ENCODE measurements around the gene RPL10.

Gene RPL10

DNA sequence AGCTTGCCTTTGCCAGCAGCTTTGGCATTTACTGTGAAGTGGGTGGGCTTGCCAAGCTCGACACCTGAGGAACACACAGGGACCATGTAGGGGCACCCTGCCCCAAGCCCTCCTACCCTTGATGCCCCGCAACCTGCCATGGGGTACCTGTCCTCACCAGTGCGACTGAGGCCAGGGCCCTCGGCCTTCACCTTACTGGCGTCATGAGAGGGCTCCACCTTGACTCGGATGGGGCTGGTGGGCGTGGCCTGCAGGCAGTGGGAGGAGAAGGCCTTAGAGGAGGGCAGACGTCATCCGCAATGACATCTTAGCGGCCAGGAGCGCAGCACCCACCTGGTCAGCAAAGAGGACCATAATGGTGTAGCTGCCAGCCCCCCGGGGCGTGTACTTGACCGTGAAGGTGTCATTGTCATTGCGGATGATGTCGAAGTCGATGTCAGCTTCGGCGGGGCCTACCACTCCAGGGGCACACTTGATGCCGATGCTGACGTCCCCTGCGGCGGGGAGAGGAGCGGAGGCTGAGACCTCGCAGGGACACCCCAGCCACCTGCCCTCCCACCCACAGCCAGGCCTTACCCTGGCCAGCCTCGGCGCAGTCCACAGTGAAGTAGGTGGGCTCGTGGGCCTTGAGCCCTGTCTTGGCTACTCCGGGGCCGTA, 36.0 kb upstream of the RPL10 start:
- no peak for DNase-seq

DNA sequence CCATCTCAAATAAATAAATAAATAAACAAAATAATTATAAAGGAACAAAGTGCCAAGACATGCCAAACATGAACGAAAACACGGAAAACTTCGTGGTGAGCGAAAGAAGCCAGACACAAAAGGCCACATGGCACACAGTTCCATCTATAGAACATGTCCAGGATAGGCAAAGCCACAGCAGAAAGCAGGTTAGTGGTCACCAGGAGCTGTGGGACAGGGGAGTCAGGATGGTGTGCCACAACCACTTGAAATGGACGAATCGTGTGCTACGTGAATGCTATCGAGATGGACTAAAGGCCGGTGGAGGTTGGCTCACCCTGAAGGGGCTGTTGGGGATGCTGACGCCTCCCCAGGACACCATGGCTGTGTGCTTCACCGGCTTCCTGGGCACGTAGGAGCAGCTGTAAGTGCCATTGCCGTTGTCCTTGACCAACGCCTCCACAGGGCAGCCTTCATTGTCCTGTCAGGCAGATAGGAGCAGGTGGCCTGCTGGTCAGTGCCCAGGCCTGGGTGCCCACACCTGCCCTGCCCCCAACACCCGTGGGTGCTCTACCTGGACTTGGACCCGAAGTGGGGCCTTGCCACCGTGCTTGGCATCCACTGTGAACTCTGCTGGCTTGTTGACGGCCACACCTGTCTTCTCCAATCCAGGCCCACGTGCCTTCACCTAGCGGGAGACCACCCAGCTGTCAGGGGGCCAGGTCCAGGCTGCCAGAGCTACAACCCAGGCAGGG, 34.3 kb upstream of the RPL10 start:
- DNase-seq: no peak

- no peak for DNase-seq
Measured at GRCh38 chrX:154365052-154365600, 33.1 kb upstream of the RPL10 start.

DNA sequence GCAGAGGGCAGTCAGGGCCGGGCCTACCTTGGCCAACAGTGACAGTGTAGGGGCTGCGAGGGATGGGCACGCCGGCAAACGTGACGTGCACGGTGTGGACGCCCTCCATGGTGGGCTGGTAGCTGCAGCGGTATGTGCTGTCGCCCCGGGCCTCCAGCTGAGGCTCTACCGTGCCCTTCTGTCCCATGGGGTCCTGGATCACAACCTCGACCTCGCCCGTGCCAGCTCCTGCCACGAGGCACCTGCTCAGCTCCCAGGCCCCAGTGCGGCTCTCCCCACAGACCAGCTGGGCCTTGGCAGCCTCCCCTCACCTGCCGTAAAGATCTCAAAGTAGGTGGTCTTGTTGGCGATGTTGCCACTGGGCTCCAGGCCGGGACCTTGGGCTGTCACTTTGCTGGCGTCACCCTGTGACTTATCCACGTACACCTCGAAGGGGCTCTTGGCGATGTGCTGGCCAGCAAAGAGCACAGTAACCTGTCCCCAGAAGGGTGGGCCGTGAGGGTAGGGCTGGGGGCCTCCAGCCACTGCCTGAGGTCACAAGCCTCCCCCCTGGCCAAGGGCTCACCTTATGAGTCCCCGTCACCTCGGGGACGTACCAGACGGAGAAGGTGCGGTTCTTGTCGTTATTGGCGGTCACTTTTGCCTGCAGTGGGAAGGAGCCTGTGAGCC, 32.0 kb upstream of the RPL10 start:
- DNase-seq: no peak

GRCh38 chrX:154366666-154367055, 31.5 kb upstream of the RPL10 start:
- no peak for DNase-seq

- DNase-seq: no peak
Measured at GRCh38 chrX:154367474-154368308, 30.5 kb upstream of the RPL10 start.

DNA sequence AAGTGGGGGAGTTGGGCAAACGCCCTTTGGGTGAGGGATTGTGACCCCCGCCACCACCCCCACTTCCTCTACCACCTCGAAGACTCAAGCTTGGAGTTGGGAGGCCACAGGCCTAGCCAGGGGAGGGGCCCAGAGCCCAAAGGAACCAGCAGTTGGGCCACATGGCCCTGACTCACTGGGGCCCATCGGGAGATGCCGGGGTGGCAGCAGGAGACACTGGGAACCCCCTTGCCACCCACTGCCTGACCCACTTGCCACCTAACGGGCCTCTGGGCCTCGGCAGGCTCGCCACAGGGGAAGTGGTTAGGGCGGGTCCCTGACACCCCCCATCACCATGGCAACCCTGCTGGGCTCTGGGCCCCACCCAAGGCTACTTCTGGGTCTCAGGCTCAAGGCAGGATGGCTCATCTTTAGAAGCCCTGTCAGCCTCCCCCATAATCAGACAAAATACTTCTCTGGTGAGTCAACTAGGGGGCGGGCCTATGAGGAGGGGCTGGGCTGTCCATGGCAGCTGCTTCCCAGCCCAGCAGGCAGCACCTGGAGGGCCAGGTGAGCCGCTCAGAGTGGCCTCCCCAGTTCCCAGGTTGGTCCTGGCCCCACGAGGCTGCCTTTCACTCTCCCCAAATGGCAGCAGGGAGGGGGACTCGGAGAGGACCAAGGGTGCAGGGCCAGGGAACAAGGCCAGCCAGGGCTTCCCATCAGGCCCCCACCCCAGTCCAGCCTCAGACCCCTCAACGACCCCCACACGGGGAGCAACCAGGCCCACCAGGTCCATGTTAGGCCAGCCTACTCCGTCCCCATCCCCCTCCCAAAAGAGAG, 29.3 kb upstream of the RPL10 start:
- DNase-seq: peak; percentile 91 to 94

- peak; percentile 78 to 81 for DNase-seq
Measured at GRCh38 chrX:154369449-154370299, 28.5 kb upstream of the RPL10 start.

GRCh38 chrX:154370300-154371016, 27.7 kb upstream of the RPL10 start:
- DNase-seq: no peak

DNA sequence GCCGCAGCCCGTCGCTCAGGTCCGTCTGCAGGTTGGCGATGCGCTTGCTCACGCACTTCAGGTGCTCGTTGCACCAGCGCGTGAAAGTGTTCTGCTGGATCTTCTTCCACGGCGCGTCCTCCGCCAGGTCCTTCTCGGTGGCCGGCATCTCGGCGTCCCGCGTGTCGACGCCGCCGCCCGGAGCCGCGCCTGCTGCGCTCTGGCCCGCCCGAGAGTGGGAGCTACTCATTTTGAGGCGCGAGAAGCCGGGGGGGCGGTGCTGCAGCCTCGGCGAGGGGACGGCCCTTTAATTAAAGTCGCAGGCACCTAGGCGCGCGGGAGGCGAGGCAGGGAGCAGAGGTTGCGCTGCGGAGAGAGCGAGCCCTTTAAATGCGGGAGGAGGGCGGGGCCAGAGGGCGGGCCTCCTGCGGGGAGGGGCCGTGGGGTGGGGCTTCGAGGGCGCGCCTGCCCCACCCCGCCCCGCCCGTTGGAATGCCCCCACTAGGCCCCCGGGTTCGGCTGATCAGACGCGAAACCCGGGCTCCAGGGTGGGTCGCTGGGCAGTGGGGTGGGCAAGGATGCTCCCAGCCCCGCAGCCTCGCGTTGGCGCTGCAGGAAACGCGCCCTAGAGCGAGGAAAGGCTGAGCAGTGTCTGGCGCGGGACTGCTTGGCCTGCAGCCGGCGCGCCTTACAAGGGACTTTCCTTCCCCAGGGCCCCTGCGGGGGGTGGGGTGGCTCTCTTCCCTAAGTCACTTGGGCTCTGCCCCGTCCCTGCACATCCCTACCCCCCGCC, 27.0 kb upstream of the RPL10 start:
- peak; percentile 93 to 94 for DNase-seq

GRCh38 chrX:154371789-154372300, 26.3 kb upstream of the RPL10 start:
- no peak for DNase-seq

GRCh38 chrX:154372612-154373022, 25.6 kb upstream of the RPL10 start:
- peak in 1 of 2 experiments; percentile 56 for DNase-seq

GRCh38 chrX:154373340-154374306, 24.6 kb upstream of the RPL10 start:
- DNase-seq: no peak

GRCh38 chrX:154374313-154375155, 23.6 kb upstream of the RPL10 start, which contains the start of gene FLNA:
Gene FLNA (minus strand): TSS chrX:154374634. CDS start chrX:154371245, 3,389 bp downstream.
- peak in 1 of 2 experiments; percentile 60 for DNase-seq

DNA sequence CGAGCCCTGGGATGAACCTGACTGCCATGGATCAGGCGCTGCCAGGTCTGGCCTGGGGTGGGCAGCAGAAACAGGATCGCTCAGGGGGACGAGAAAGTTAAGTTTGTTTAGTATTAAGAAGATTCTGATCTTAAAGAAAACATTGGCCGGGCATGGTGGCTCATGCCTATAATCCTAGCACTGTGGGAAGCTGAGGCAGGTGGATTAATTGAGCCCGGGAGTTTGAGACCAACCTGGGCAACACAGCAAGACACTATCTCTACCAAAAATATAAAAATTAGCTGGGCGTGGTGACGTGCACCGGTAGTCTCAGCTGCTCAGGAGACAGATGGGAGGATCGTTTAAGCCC, 23.0 kb upstream of the RPL10 start:
- DNase-seq: no peak

- DNase-seq: no peak
Measured at GRCh38 chrX:154376774-154377173, 21.4 kb upstream of the RPL10 start.
